H1 (cell line): ENCODE results near the gene OTUD3. TPM values are rescaled to one million over a fixed set of nuclear protein-coding genes. Genes with fewer than 3 reads are reported as not detected.

Source experiments
- CBX5 ChIP-seq: fragments of 300-800, 300-1000 bp; sonication (generic); IDR thresholded peaks from 2 replicates; pipeline ENCODE4 v1.7.1; 2016; ENCODE audit warnings: antibody characterized with exemption, low read length, low read depth
- CTCF ChIP-seq, 3 experiments: IDR thresholded peaks; 1 replicate in 2 of 3; 2 replicates in 1 of 3; pipeline versions ENCODE4 v1.5.1 to v1.6.1; 2011; ENCODE audit warnings: low read length in 3 of 3, mild to moderate bottlenecking in 3 of 3, inconsistent platforms in 2 of 3, low read depth in 1 of 3, moderate library complexity in 1 of 3; ENCODE audit not compliant: insufficient read depth in 1 of 3; ENCODE audit errors: control extremely low read depth in 1 of 3
- RBBP5 ChIP-seq: IDR thresholded peaks from 2 replicates; pipeline ENCODE4 v1.7.1; 2012; ENCODE audit warnings: low read depth, mild to moderate bottlenecking, inconsistent platforms, low read length, moderate library complexity, borderline replicate concordance
- RXRA ChIP-seq: IDR thresholded peaks from 2 replicates; pipeline ENCODE4 v1.6.1; 2011; ENCODE audit warnings: low read depth, mild to moderate bottlenecking, low read length, moderate library complexity; ENCODE audit not compliant: insufficient read depth
- TBP ChIP-seq: IDR thresholded peaks from 2 replicates; pipeline ENCODE4 v1.6.1; 2011; ENCODE audit warnings: low read depth, low read length, improper control_type of control experiment
- USF2 ChIP-seq: IDR thresholded peaks from 2 replicates; pipeline ENCODE4 v1.6.1; 2011; ENCODE audit warnings: low read length, improper control_type of control experiment
- polyA plus RNA-seq, 7 experiments: library from polyadenylated mRNA; depleted of rRNA in 3 of 7; stranded (reverse) in 5 of 7; unstranded in 2 of 7; fragments of >200 nt in 5 of 7; fragments of 200-250 nt in 2 of 7; gene quantifications; 1 replicate in 5 of 7; 2 replicates in 1 of 7; 4 replicates in 1 of 7; pipeline versions ENCODE4 v1.2.1 to v1.2.3, GENCODE V29; 2011 to 2013; ENCODE audit warnings: missing spikeins in 2 of 7, mixed read lengths in 2 of 7
- total RNA-seq: library from RNA; stranded (reverse); fragmentation: NEBNext Ultra II Directional; extraction: Animal tissue kit (Norgen Biotek cat#: 25700); gene quantifications from 2 replicates; pipeline ENCODE4 v1.2.1, GENCODE V29; 2021

Gene OTUD3
- total and polyA plus RNA-seq, 2 of the 8 experiments (the other 6 are each of a cell fraction or from before 2014, with no cell fraction given) = 6.3 to 11.9 TPM

DNA sequence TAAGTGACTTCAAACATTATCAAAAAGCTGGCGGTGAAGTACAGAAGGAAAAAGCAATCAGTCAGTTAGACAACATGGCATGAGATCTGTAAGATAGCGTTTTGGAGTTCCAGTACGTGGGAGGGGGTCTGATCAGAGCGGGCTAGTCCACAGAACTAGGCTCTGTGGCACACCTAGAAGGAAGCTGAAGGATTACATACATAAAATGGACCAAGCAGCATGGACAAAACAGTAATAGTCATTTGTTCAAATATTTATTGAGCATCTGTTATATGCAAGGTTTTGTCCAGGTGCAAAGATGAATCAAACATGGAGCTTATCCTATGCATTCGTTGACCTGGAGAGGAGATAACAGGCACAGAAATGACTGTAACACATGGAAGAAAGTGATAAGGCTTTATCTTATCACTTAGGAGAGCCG lies 64.1 kb downstream of the OTUD3 start (continued):
- TF ChIP-seq USF2 (no peak), CTCF (IDR thresholded peaks at IDR 0.05; ENCODE audit: control extremely low read depth in 1 of 3, insufficient read depth in 1 of 3, low read depth in 1 of 3, low read length in 3 of 3) (no peak), RBBP5 (no peak), RXRA (no peak), CBX5 (no peak), TBP (no peak)
- TF ChIP-seq, all 59 proteins: peak for 0
